ENCODE measurements around the gene GNB1L.

GRCh38 chr22:19826619-19826950, 28.1 kb downstream of the GNB1L start:
- TF ChIP-seq CTCF (conservative IDR thresholded peaks at IDR 0.05) = no peak
- no peak for TF ChIP-seq EZH2 (IDR thresholded peaks at IDR 0.05; ENCODE audit: low read depth)
